Natural killer cell (primary cell): ENCODE results near the gene PTPRT. TPM values are rescaled to one million over a fixed set of nuclear protein-coding genes. Genes with fewer than 3 reads are reported as not detected.

Experiments
- ATAC-seq, 3 donors: fragments of 150-1000 bp in 2 of 3; fragments of 200-7000 bp in 1 of 3; cut with Tn5 transposase; 1 replicate in 1 of 3; 2 replicates in 2 of 3; pipeline ENCODE4 v1.10.0; 2021; ENCODE audit warnings: mild to moderate bottlenecking in 2 of 3, moderate library complexity in 2 of 3
- DNase-seq, 2 donors: peaks; one replicate each; pipeline versions ENCODE4 v3.0.0 to v3.0.0-alpha.2; 2013 to 2021; ENCODE audit warnings: mixed read lengths in 1 of 2
- H3K27ac ChIP-seq: one replicate; pipeline ENCODE4 v1.5.1; 2013; ENCODE audit warnings: mild to moderate bottlenecking, low read length
- H3K27me3 ChIP-seq: one replicate; pipeline ENCODE4 v1.6.1; 2013; ENCODE audit warnings: low read length; ENCODE audit not compliant: control insufficient read depth, insufficient read depth
- H3K36me3 ChIP-seq: one replicate; pipeline ENCODE4 v1.6.1; 2013; ENCODE audit warnings: low read length; ENCODE audit not compliant: control insufficient read depth, insufficient read depth
- H3K4me1 ChIP-seq: one replicate; pipeline ENCODE4 v1.6.1; 2013; ENCODE audit warnings: low read length; ENCODE audit not compliant: control insufficient read depth, insufficient read depth
- H3K4me3 ChIP-seq: one replicate; pipeline ENCODE4 v1.5.1; 2013; ENCODE audit warnings: low read length
- H3K9me3 ChIP-seq: one replicate; pipeline ENCODE4 v1.6.1; 2013; ENCODE audit warnings: low read length; ENCODE audit not compliant: control insufficient read depth, insufficient read depth
- H3K27ac Mint-ChIP-seq, 2 donors: one replicate each; pipeline ENCODE4 v1.8.0; 2022; ENCODE audit warnings: mild to moderate bottlenecking in 2 of 2, mixed read lengths in 2 of 2, moderate library complexity in 1 of 2
- H3K27me3 Mint-ChIP-seq, 2 donors: one replicate each; pipeline ENCODE4 v1.8.0; 2022; ENCODE audit warnings: low read depth in 2 of 2, mixed read lengths in 2 of 2
- H3K36me3 Mint-ChIP-seq: one replicate; pipeline ENCODE4 v1.8.0; 2022; ENCODE audit warnings: mixed read lengths
- H3K4me1 Mint-ChIP-seq, 2 donors: one replicate each; pipeline ENCODE4 v1.8.0; 2022; ENCODE audit warnings: mixed read lengths in 2 of 2
- H3K4me3 Mint-ChIP-seq: one replicate; pipeline ENCODE4 v1.8.0; 2022; ENCODE audit warnings: mild to moderate bottlenecking, moderate library complexity, mixed read lengths
- H3K9me3 Mint-ChIP-seq, 2 donors: one replicate each; pipeline ENCODE4 v1.8.0; 2022; ENCODE audit warnings: mixed read lengths in 2 of 2
- CTCF ChIP-seq: fragments of 200-600 bp; IDR thresholded peaks from one replicate; pipeline ENCODE4 v1.8.0; 2022; ENCODE audit warnings: antibody characterized with exemption
- WGBS: methylation state at CpG from one replicate; pipeline ENCODE4 v1.1.7; 2013; ENCODE audit warnings: missing lambda C conversion rate; ENCODE audit not compliant: insufficient coverage; 5-methylcytosine and 5-hydroxymethylcytosine counted together
- intact Hi-C: fragments of 100-400 bp; cut with micrococcal nuclease; formaldehyde crosslinking; loops from one replicate; pipeline ENCODE4 v1.14.2; 2022
- total RNA-seq, 4 donors: library from RNA; stranded (reverse); fragments of 120-200 nt in 1 of 4; gene quantifications; one replicate each; pipeline versions ENCODE4 v1.2.3 to v1.2.4, GENCODE V29; 2013 to 2022

PTPRT gene
- total RNA-seq, 3 donors from 2014 or later (not counting 1 experiment from before 2014, with no cell fraction given): not detected

- H3K27ac Mint-ChIP-seq: no peak overlapping the region
- WGBS: 81% methylated on average over 5 of the region's 5 CpGs
- H3K36me3 Mint-ChIP-seq: no peaks in the 10 kb centered on the region
- Histone ChIP-seq H3K27me3 (peaks cover 13% of the 10 kb centered on the region), H3K4me3 (no peak overlapping the region), H3K36me3 (no peaks in the 10 kb centered on the region), H3K27ac (no peak overlapping the region), H3K9me3 (no peaks in the 10 kb centered on the region), H3K4me1 (peaks cover 4% of the 10 kb centered on the region)
- H3K4me3 Mint-ChIP-seq: no peak overlapping the region
- intact Hi-C loops: no loop called here
- H3K27me3 Mint-ChIP-seq: peaks cover 30 to 39% of the 10 kb centered on the region in 2 donors
- H3K9me3 Mint-ChIP-seq: no peaks in the 10 kb centered on the region
- H3K4me1 Mint-ChIP-seq: no peaks in the 10 kb centered on the region
- ATAC-seq (no peak), DNase-seq (no peak)
- TF ChIP-seq CTCF: no peak
These were observed 1.4 kb upstream of the PTPRT start for GRCh38 chr20:43191143-43191542.

DNA sequence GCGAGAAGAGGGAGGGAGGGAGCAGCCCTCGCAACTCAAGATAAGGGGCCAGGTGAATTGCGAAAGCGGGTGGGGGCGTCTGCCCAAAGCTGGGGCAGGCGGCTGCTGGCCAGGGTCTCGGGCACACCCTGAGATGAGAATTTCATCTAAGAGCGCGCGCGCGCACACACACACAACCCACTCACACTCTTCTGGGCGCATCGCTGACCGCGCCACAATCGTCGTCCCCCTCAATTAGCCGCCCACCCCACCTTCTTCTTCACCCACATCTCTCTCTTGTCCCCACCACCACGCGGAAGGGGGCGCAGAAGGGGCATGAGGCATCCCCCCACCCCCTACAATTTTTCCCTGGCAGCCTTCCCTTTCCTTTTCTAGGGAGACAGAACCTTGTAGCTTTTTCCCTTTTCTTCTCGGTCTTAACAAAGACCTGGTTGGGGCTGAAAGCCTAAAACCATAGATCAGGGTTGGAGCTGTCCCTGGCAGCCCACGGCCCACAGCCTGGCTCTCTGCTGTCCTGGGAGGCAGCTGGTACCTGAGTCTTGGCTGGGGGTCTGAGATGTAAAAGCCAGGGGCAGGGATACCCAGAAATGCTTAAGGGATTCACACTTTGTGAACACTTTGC, 737 bp upstream of the PTPRT start:
- Mint-ChIP-seq H3K27ac (no peak overlapping the region), H3K27me3 (peaks cover 30 to 41% of the 10 kb centered on the region in 2 donors), H3K36me3 (no peaks in the 10 kb centered on the region), H3K4me3 (no peak overlapping the region), H3K4me1 (no peaks in the 10 kb centered on the region), H3K9me3 (no peaks in the 10 kb centered on the region)
- intact Hi-C loops: no loop called here
- Histone ChIP-seq H3K27ac (no peak overlapping the region), H3K27me3 (peaks cover 13% of the 10 kb centered on the region), H3K4me1 (peaks cover 4% of the 10 kb centered on the region), H3K9me3 (no peaks in the 10 kb centered on the region), H3K4me3 (no peak overlapping the region), H3K36me3 (no peaks in the 10 kb centered on the region)
- DNase-seq (no peak), ATAC-seq (no peak)
- 12% methylated on average over 24 of the region's 24 CpGs for WGBS
- no peak for TF ChIP-seq CTCF

GRCh38 chr20:43188861-43189553, 699 bp downstream of the PTPRT start:
- H3K9me3 Mint-ChIP-seq: no peaks in the 10 kb centered on the region
- Histone ChIP-seq H3K27ac (no peak overlapping the region), H3K9me3 (no peaks in the 10 kb centered on the region), H3K36me3 (no peaks in the 10 kb centered on the region), H3K4me1 (peaks cover 4% of the 10 kb centered on the region), H3K4me3 (no peak overlapping the region), H3K27me3 (peaks cover 13% of the 10 kb centered on the region)
- no peaks in the 10 kb centered on the region for H3K36me3 Mint-ChIP-seq
- DNase-seq: no peak
- no peaks in the 10 kb centered on the region for H3K4me1 Mint-ChIP-seq
- no peak for TF ChIP-seq CTCF
- peaks cover 36 to 47% of the 10 kb centered on the region in 2 donors for H3K27me3 Mint-ChIP-seq
- no peak overlapping the region for H3K4me3 Mint-ChIP-seq
- no peak for ATAC-seq
- no peak overlapping the region for H3K27ac Mint-ChIP-seq
- intact Hi-C loops: no loop called here
- 3% methylated on average over 64 of the region's 64 CpGs for WGBS
